Ishikawa (cell line): ENCODE measurements around the gene USP40.

Experiments
- CEBPB ChIP-seq: IDR thresholded peaks from 2 replicates; pipeline ENCODE4 v1.6.1; 2012
- CREB1 ChIP-seq: IDR thresholded peaks from 2 replicates; pipeline ENCODE4 v1.6.1; 2012; ENCODE audit warnings: low read depth
- EP300 ChIP-seq: IDR thresholded peaks from 2 replicates; pipeline ENCODE4 v1.6.1; 2012; ENCODE audit warnings: borderline replicate concordance
- FOXM1 ChIP-seq: IDR thresholded peaks from 2 replicates; pipeline ENCODE4 v1.6.1; 2012; ENCODE audit warnings: low read depth, borderline replicate concordance
- MAX ChIP-seq: IDR thresholded peaks from 2 replicates; pipeline ENCODE4 v1.6.1; 2012
- NFIC ChIP-seq: IDR thresholded peaks from 2 replicates; pipeline ENCODE4 v1.6.1; 2012
- RAD21 ChIP-seq: IDR thresholded peaks from 2 replicates; pipeline ENCODE4 v1.6.1; 2012; ENCODE audit warnings: low read depth
- TAF1 ChIP-seq: IDR thresholded peaks from 2 replicates; pipeline ENCODE4 v1.6.1; 2012; ENCODE audit warnings: low read depth, mild to moderate bottlenecking
- TCF12 ChIP-seq: IDR thresholded peaks from 2 replicates; pipeline ENCODE4 v1.6.1; 2012; ENCODE audit warnings: low read depth
- TEAD4 ChIP-seq: IDR thresholded peaks from 2 replicates; pipeline ENCODE4 v1.6.1; 2012
- USF1 ChIP-seq: IDR thresholded peaks from 2 replicates; pipeline ENCODE4 v1.6.1; 2012
- YY1 ChIP-seq: IDR thresholded peaks from 2 replicates; pipeline ENCODE4 v1.6.1; 2012; ENCODE audit warnings: low read depth
- ZBTB7A ChIP-seq: IDR thresholded peaks from 2 replicates; pipeline ENCODE4 v1.6.1; 2012; ENCODE audit warnings: low read depth

GRCh38 chr2:233434666-233435330 is 131.8 kb downstream of the USP40 start:
- no peak for TF ChIP-seq NFIC
- no peak for TF ChIP-seq TAF1
- TF ChIP-seq FOXM1, result no peak
- no peak for TF ChIP-seq CREB1
- TF ChIP-seq MAX, result no peak
- no peak for TF ChIP-seq RAD21
- no peak for TF ChIP-seq ZBTB7A
- no peak for TF ChIP-seq YY1
- TF ChIP-seq CEBPB, result no peak
- TF ChIP-seq EP300, result no peak
- TF ChIP-seq USF1, result no peak
- no peak for TF ChIP-seq TCF12
- no peak for TF ChIP-seq TEAD4
